ENCODE results near the gene NCOA4.

GRCh38 chr10:46002916-46003693 lies 27.3 kb downstream of the NCOA4 start:
- TF ChIP-seq CTCF (IDR thresholded peaks at IDR 0.05; ENCODE audit: control extremely low read depth in 1 of 3, insufficient read depth in 1 of 3, low read depth in 1 of 3, low read length in 3 of 3) (no peak), BACH1 (IDR thresholded peaks at IDR 0.05; ENCODE audit: low read length) (no peak), TEAD4 (IDR thresholded peaks at IDR 0.05; ENCODE audit: low read depth, low read length) (no peak)
